GM21526 (cell line): ENCODE measurements around the gene HMCN2.
"Not testable (repeated sequence)": the region's sequence is repeated elsewhere in the genome, so short reads cannot be mapped to it uniquely, and the experiment has no call there.

Experiments
- ATAC-seq: cut with Tn5 transposase; IDR thresholded peaks from one replicate; pipeline ENCODE4 v1.9.1; 2021; ENCODE audit warnings: moderate library complexity; ENCODE audit not compliant: unreplicated experiment, low FRiP score

HMCN2 gene

DNA sequence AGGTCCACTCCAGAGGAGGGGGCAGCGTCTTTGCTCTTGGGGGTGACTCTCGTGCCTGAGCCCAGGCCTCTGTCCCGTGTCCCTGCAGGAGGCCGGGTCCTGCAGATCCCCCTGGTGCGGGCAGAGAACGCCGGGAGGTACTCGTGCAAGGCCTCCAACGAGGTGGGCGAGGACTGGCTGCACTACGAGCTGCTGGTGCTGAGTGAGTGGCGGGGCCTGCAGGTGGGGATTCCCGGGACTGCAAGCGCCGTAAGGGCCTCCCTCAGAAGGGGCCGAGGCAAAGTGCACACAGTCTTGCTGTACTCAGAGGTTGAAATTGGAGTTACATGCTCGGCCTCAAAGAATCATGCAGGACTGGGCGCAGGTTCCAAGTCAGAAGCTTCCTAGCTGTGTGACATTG lies 116.5 kb downstream of the HMCN2 start:
- no peak for ATAC-seq

DNA sequence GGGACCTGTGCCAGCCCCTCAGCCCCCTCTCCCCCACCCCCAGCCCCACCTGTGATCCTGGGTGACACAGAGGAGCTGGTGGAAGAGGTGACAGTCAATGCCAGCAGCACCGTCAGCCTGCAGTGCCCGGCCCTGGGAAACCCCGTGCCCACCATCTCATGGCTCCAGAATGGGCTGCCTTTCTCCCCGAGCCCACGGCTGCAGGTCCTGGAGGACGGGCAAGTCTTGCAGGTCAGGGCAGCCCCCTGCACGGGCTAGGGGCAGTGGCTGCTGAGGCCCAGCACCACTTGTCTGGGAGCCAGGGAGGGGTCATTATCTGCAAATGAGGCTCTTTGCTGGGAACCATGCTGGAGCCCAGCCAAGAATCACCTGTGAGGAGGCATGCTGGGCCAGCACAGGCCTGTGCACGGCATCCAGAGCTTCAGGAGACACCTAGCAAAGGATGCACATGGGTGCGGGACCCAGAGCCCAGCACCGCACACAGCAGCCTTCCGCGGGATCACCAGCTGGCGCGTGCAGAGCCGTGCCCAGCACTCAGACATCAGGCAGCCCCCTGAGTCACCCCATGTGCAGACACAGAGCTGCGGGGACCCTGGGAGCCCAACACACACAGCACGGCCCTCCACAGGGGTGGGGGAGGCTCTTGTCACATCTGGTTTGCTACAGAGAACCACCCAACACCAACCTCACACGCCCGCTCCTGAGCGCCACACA lies 117.2 kb downstream of the HMCN2 start:
- no peak for ATAC-seq

DNA sequence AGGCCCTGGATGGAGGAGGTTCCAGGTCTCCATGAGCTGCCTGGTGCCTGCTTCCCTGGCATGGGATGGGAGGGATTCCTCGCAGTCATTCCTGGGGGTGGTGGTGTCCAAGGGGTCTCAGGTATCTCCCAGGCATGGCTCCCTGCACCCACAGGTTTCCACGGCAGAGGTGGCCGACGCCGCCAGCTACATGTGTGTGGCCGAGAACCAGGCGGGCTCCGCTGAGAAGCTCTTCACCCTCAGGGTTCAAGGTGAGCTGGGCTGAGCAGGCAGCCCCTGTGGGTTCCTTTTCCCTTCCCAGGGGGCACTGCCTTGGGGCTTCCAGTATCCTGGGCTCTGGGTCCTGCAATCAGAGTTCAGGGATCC lies 117.8 kb downstream of the HMCN2 start:
- no peak for ATAC-seq

DNA sequence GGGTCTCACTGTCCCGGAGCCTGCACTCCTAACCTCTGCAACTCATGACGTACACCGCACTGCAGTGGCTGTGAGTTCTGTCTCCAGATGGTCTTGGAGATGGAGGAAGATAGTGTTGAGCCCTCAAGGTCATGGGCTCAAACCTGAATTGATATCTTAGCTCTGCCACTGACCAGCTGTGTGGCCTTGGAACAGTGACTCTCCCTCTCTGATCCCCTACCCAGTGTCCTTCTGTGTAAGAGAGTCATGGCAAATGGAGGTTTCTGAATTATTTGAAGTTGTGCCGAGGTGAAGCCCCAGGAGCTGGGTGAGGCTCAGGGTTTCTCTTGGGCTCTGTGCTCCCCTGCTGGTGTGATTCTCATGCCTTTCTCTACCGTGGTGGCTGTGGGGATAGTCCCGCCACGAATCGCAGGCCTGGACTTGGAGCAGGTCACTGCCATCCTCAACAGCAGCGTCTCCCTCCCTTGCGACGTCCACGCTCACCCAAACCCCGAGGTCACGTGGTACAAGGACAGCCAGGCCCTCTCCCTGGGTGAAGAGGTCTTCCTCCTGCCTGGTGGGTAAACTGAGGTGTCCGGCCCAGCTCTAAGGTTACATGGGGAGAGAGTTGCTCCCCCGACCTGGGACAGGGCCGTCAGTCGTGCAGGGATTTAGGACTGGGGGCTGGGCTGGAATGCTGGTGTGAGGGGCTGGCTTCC lies 118.6 kb downstream of the HMCN2 start:
- ATAC-seq, result no peak

DNA sequence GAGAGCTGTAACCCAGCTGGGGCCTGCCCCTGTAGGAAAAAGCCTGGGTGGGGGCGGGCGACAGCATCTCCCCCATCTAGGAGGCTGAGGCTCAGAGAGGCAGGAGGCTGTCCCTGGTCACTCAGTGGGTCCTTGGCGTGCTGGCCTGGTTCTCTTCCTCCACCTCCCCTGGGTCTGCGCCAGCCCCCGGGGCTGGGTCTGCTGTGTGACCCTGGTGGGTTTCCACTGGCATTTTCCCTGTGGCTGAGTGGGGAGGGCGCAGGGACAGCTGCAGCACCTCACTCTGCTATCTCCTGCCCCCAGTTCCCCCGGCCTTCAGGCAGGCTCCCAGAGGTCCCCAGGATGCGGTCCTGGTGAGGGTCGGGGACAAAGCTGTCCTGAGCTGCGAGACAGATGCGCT lies 119.7 kb downstream of the HMCN2 start:
- no peak for ATAC-seq

DNA sequence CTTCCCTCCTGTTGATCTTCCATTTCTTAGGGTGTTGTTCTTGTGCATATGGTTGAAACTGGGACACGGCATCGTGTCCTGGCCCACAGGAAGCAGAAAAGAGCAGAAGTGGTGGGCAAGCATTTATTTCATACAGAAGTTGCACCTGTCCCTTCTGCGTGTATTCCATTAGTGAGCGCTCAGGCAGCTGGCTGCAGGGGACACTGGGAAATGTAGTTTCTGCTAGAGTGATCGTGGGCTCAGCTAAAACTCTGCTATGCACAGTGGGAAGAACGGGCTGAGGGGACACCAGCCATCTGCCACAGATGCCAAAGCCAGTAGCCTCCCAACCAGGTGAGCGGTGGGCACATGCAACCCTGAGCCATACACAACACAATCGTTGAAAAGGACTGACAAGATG lies 121.8 kb downstream of the HMCN2 start:
- no peak for ATAC-seq

DNA sequence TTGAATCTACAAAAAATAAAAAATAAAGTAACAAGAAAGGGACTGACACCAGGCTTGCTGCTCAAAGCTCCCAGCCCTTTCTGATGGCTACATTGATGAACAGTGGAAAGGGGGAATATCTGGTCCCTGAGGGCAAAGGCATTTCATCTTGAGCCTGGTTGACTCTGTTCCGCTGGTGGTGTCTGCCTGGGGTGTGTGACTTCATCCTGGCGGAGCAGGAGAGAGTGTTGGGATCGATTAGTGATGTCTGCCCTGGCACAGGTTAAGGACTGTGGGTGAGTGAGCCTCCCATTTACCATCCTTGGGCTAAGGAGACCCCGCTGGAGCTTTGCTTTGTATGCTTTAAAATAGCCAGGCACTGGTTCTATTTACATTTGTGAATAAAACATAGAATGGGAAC lies 122.3 kb downstream of the HMCN2 start:
- no peak for ATAC-seq

DNA sequence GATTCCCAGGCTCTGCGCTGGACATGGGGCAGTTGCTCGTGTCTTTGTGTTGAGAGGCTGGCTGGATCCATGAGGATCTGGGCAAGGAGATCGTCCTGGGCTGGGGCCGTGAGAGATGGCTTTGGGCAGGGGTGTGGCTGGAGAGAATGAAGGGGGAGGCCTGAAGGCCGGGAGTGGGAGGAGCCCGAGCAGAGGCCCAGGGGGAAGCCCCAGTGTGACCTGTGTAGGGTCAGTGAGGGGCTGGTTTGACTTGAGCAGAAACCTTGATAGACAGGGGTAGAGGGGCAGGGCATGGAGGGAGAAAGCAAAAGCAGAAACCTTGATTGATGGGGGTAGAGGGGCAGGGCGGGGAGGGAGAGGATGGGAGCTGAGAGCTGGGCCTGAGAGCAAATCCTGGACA lies 124.8 kb downstream of the HMCN2 start:
- no peak for ATAC-seq

DNA sequence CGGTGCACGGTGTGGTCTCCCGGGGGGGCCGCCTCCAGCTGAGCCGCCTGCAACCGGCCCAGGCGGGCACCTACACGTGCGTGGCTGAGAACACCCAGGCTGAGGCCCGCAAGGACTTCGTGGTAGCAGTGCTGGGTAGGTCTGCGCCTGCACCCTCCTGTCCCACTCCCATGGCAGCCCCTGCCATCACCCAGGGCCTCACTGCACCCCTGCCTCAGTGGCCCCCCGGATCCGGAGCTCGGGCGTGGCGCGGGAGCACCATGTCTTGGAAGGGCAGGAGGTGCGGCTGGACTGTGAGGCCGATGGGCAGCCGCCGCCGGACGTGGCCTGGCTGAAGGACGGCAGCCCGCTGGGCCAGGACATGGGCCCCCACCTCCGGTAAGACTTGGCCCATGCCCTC lies 125.4 kb downstream of the HMCN2 start:
- no peak for ATAC-seq

DNA sequence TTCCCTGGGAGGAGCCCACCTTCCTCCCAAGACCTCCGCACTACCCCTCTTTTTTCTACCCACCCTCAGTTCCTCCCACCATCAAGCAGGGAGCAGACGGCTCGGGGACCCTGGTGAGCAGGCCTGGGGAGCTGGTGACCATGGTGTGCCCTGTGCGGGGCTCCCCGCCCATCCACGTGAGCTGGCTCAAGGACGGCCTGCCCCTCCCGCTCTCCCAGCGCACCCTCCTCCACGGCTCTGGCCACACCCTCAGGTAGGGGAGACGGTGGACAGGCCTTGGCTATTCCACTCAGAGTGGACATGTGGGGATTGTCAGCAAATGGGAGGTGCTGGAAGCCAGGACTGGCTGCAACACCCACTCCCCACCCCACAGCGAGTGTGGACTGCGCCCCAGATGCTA lies 126.3 kb downstream of the HMCN2 start:
- no peak for ATAC-seq

DNA sequence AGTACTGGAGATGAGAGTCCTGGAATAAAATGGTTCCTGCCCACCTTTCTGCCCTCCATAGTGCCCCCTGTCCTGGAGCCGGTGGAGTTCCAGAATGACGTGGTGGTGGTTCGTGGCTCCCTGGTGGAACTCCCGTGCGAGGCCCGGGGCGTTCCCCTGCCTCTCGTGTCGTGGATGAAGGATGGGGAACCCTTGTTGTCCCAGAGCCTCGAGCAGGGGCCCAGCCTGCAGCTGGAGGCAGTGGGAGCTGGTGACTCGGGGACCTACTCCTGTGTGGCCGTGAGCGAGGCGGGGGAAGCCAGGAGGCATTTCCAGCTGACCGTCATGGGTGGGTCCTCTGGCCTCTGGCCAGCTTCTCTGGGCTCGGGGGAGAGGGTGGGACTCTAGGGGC lies 128.1 kb downstream of the HMCN2 start:
- no peak for ATAC-seq

DNA sequence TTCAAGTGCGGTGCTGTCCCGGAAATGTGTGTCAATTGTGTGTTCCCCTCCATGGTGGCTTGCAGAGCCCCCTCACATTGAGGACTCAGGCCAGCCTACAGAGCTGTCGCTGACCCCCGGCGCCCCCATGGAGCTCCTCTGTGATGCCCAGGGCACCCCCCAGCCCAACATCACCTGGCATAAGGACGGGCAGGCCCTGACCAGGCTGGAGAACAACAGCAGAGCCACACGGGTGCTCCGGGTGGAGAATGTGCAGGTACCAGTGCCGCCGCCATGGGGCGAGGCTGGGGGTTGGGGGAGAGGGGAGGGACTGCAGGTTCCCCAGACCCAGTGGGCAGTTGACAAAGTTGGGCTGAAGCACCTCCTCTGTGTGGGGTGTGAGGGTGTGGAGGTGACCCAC lies 128.8 kb downstream of the HMCN2 start:
- ATAC-seq, result no peak

DNA sequence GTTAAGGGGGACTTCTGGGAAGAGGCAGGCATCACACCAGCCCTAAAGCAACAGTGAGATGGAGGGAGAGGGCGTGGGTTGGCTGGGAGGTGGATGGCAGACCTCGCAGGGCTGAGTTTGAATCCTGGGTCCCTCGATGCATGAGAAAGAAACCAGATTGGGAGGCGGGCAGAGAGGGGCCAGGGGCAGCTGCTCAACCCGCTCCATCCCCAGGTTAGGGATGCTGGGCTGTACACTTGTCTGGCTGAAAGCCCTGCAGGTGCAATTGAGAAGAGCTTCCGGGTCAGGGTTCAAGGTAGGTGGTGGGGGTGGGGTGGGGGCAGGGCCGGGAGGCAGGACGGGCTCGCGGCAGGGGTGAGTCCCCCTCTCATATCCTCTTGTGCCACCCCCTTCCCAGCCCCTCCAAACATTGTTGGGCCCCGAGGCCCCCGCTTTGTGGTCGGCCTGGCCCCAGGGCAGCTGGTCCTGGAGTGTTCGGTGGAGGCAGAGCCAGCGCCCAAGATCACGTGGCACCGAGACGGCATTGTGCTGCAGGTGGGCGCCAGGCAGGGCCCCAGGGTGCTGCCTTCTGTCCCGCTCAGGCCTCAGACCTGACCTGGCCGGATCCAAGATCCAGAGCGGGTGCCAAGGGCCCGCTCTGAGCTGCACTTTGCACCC lies 129.4 kb downstream of the HMCN2 start:
- ATAC-seq, result no peak

DNA sequence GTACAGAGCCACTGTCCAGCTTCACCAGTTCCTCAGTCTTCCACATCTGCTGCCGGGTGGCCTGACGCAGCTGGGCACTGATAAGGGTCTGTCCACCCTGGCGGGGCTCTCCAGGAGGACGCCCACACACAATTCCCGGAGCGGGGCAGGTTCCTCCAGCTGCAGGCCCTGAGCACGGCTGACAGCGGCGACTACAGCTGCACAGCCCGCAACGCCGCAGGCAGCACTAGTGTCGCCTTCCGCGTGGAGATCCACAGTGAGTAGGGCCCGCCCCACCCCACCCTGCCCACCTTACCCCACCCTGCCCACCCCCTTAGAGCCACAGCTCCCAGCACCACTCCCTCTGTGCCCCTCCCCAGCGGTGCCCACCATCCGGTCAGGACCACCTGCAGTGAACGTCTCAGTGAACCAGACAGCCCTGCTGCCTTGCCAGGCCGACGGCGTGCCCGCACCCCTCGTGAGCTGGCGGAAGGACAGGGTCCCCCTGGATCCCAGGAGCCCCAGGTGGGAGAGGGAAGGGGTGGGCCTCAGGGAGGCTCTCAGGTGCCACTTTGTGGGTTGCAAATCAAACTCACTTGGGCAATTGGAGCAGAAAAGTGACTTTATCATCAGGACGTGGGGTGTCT lies 130.4 kb downstream of the HMCN2 start:
- ATAC-seq, result no peak

DNA sequence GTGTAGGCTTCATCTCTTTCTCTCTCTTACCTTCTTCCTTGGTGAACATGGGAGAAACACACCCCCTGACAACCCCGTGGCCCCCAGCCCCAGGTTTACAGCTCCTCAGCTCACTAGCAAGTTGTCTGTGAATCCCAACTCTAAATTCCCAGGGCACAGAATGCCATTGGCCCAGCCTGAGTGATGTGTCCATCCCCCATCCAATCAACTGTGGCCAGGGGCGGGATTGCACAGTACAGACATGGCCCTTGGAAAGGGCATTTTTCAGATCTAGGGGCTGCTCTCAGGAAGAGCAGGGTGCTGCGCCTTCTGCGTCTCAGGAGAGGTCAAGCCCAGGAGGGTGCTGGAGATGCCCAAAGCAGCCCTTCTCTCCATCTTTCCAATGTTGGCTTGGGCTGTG lies 131.0 kb downstream of the HMCN2 start:
- ATAC-seq, result no peak

DNA sequence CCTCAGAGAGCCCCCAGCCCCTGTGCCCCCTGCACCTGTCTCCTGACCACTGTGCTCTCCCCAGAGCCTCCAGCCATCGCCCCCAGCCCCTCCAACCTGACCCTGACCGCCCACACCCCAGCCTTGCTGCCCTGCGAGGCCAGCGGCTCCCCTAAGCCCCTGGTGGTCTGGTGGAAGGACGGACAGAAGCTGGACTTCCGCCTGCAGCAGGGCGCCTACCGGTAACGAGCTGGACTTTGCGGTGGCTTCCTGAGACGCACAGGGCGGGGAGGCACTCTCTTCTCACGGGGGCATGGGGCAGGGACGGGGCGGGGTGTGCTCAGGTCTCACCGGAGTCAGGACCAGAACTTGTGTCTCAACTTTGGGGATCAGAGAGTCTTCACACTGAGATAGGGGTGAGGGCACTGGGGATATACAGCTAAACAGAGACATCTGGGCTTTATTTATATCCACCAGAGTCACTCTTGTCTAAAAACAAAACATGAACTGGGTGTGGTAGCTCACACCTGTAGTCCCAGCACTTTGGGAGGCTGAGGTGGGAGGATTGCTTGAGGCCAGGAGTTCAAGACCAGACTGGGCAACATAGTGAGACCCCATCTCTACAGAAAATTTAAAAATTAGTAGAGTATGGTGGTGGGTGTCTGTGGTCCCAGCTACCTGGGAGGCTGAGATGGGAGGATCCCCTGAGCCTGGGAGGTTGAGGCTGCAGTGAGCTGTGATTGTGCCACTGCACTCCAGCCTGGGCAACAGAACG lies 133.1 kb downstream of the HMCN2 start:
- no peak for ATAC-seq

DNA sequence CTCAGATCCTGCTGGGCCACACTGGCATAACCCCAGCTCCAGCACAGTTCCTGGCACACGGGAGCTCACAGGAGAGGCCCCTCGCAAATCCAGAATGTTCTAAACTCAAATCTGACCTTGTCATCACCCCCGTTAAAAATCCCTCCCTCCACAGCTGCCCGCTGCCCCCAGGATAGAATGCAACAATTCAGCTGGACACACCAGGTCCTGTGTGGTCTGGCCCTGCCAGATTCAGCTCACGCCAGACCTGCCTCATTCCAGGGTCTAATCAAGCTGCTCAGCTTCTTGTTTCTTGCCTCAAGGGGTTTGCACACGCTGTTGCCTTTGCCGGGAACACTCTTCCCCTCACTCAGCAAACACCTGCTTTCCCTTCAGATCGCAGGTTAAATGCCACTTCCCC lies 134.2 kb downstream of the HMCN2 start:
- ATAC-seq, result no peak

DNA sequence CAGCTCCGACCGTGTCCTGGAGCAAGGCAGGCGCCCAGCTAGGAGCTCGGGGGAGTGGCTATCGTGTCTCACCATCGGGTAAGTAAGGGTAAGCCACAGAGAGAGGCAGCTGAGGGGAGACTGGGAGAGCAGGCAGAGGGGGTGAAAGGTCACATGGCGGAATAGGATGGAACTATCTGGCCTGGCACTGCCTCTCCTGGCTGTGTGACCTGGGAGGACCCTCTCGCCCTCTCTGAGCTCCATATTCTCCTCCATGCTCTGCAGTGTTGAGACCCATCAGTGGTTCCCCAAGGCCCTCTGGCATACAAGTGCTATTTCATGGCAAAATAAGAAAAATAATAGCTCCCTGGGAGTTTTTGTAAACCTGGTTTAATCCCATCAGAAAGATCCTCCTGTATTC lies 135.3 kb downstream of the HMCN2 start:
- ATAC-seq, result no peak

DNA sequence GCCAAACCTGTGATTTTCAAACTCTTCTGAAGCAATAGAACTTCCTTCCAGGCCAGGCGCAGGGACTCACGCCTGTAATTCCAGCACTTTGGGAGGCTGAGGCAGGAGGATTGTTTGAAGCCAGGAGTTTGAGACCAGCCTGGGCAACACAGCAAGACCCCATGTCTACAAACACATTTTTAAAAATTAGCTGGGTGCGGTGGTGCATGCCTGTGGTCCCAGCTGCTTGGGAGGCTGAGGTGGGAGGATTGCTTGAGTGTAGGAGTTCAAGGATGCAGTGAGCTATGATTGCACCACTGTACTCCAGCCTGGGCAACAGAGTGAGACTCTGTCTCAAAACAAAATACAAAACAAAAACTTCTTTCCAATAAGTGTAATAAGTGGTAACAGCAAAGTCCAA lies 136.2 kb downstream of the HMCN2 start:
- not testable (repeated sequence) for ATAC-seq

DNA sequence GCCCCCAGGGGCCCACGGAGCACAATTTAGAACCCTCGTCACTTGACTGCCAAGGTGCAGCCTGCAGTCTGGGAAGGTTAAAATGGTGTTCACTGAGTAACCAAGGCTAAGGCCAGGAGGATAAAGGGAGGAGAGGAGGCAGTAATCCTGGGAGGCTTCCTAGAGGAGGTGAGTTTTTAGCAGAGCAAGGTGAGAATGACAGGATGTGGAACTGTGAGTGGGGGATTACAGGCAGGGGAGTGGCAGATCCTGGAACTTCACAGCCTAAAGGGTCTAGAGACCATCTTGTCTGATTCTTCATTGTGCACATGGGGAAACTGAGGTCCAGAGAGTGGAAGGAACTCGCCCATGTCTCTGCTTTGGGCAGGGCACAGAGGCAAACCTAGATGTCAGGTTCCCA lies 136.7 kb downstream of the HMCN2 start:
- ATAC-seq, result no peak
